ENCODE measurements around the gene RBMX2. TPM values are rescaled to one million over a fixed set of nuclear protein-coding genes. Genes with fewer than 3 reads are reported as not detected.
"Not testable (repeated sequence)": the region's sequence is repeated elsewhere in the genome, so short reads cannot be mapped to it uniquely, and the experiment has no call there.

Gene RBMX2
- total RNA-seq, 1 donor from 2014 or later, result 27.7 TPM

- no peak for DNase-seq (ENCODE audit: low read depth)
- no peaks in the 10 kb centered on the region for H3K36me3 ChIP-seq (ENCODE audit: control insufficient read depth, insufficient read depth, low read length)
- H3K4me3 ChIP-seq (ENCODE audit: low read depth, low read length), result no peak overlapping the region
- H3K27me3 ChIP-seq (ENCODE audit: control insufficient read depth, insufficient read depth, low read length), result no peaks in the 10 kb centered on the region
- TF ChIP-seq, protein P1, sequence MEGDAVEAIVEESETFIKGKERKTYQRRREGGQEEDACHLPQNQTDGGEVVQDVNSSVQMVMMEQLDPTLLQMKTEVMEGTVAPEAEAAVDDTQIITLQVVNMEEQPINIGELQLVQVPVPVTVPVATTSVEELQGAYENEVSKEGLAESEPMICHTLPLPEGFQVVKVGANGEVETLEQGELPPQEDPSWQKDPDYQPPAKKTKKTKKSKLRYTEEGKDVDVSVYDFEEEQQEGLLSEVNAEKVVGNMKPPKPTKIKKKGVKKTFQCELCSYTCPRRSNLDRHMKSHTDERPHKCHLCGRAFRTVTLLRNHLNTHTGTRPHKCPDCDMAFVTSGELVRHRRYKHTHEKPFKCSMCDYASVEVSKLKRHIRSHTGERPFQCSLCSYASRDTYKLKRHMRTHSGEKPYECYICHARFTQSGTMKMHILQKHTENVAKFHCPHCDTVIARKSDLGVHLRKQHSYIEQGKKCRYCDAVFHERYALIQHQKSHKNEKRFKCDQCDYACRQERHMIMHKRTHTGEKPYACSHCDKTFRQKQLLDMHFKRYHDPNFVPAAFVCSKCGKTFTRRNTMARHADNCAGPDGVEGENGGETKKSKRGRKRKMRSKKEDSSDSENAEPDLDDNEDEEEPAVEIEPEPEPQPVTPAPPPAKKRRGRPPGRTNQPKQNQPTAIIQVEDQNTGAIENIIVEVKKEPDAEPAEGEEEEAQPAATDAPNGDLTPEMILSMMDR (IDR thresholded peaks at IDR 0.05; ENCODE audit: insufficient read depth, low read length, poor library complexity, severe bottlenecking), result no peak
Measured at GRCh38 chrX:130416785-130417184, 15.0 kb downstream of the RBMX2 start.

GRCh38 chrX:130418066-130418465 is 16.3 kb downstream of the RBMX2 start:
- TF ChIP-seq, protein P1 (IDR thresholded peaks at IDR 0.05; ENCODE audit: insufficient read depth, low read length, poor library complexity, severe bottlenecking), result no peak
- H3K36me3 ChIP-seq (ENCODE audit: control insufficient read depth, insufficient read depth, low read length), result no peaks in the 10 kb centered on the region
- DNase-seq (ENCODE audit: low read depth), result no peak
- no peaks in the 10 kb centered on the region for H3K27me3 ChIP-seq (ENCODE audit: control insufficient read depth, insufficient read depth, low read length)
- no peak overlapping the region for H3K4me3 ChIP-seq (ENCODE audit: low read depth, low read length)

DNA sequence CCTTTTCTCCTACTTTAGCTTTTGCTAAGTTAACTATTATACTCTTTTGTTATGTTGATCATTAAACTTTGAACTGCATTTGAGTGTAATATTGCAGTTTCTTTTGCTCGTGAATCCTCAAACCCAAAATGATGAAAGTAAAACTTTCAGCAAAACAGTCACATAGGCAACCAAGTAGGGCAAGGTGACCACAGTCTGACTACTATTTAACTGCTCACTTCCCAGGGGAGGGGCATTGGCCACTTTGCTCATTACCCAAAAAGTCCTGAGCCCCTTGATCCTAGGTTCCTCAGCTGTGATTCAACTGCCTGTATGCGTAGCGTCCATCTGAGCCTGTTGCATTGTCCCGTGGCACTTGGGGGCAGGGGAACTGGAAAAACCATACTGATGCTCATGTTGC is 17.0 kb downstream of the RBMX2 start:
- H3K27me3 ChIP-seq (ENCODE audit: control insufficient read depth, insufficient read depth, low read length), result no peaks in the 10 kb centered on the region
- no peak overlapping the region for H3K4me3 ChIP-seq (ENCODE audit: low read depth, low read length)
- DNase-seq (ENCODE audit: low read depth), result no peak
- no peaks in the 10 kb centered on the region for H3K36me3 ChIP-seq (ENCODE audit: control insufficient read depth, insufficient read depth, low read length)
- TF ChIP-seq, protein P1 (IDR thresholded peaks at IDR 0.05; ENCODE audit: insufficient read depth, low read length, poor library complexity, severe bottlenecking), result no peak

DNA sequence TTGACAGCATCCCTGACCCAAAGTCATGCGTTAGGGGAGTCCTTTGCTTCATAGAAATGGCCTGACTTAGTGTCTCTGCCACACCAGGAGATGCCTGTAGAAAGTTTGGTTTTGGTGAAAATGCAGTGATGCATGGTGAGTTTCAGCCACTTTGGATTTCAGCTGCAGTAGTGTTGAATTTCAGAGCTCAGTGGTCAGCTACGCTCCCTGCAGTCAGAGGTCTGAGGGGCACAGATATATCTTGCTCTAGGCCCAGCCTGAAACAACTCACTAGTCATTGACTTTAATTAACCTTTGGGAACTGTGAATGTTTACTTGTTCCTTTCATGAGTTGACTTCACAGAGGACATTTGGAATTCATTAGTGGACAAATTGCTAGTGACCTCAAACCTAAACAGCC is 17.5 kb downstream of the RBMX2 start:
- TF ChIP-seq, protein P1 (IDR thresholded peaks at IDR 0.05; ENCODE audit: insufficient read depth, low read length, poor library complexity, severe bottlenecking), result no peak
- Histone ChIP-seq H3K27me3 (ENCODE audit: control insufficient read depth, insufficient read depth, low read length) (no peaks in the 10 kb centered on the region), H3K4me3 (ENCODE audit: low read depth, low read length) (no peak overlapping the region), H3K36me3 (ENCODE audit: control insufficient read depth, insufficient read depth, low read length) (no peaks in the 10 kb centered on the region)
- no peak for DNase-seq (ENCODE audit: low read depth)

- Histone ChIP-seq H3K36me3 (ENCODE audit: control insufficient read depth, insufficient read depth, low read length) (no peaks in the 10 kb centered on the region), H3K27me3 (ENCODE audit: control insufficient read depth, insufficient read depth, low read length) (no peaks in the 10 kb centered on the region), H3K4me3 (ENCODE audit: low read depth, low read length) (no peak overlapping the region)
- TF ChIP-seq, protein P1 (IDR thresholded peaks at IDR 0.05; ENCODE audit: insufficient read depth, low read length, poor library complexity, severe bottlenecking), result no peak
- DNase-seq (ENCODE audit: low read depth), result no peak
Measured at GRCh38 chrX:130426531-130426930, 24.7 kb downstream of the RBMX2 start.

DNA sequence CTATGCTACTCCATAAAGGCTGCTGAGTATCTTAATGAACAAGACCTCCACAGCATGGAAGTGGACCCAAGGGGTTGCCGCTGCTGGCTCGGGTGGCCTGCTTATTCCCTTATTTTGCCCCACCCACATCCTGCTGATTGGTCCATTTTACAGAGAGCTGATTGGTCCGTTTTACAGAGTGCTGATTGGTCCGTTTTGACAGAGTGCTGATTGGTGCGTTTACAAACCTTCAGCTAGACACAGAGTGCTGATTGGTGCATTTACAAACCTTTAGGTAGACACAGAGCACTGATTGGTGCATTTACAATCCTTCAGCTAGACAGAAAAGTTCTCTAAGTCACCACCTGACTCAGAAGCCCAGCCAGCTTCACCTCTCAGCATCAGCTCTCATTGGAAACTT is 27.4 kb downstream of the RBMX2 start:
- DNase-seq (ENCODE audit: low read depth); H3K36me3 ChIP-seq (ENCODE audit: control insufficient read depth, insufficient read depth, low read length): not testable (repeated sequence)

More for the DNA sequence above, 27.4 kb downstream of the RBMX2 start:
- H3K27me3 ChIP-seq (ENCODE audit: control insufficient read depth, insufficient read depth, low read length); H3K4me3 ChIP-seq (ENCODE audit: low read depth, low read length): not testable (repeated sequence)

All from kidney epithelial cell (primary cell).